ENCODE data around the gene G2E3. TPM values are rescaled to one million over a fixed set of nuclear protein-coding genes. Genes with fewer than 3 reads are reported as not detected.

G2E3 gene
- total RNA-seq (2012; rRNA removed) = 19.7 and 23.3 TPM in 2 replicates

GRCh38 chr14:30558675-30559555 is at the start of gene G2E3:
G2E3 (plus strand) TSS chr14:30559158; CDS start chr14:30581080, 21,922 bp downstream.
- H3K27me3 ChIP-seq (ENCODE audit: control insufficient read depth, insufficient read depth, low read length) = no peaks in the 10 kb centered on the region
- H3K4me1 ChIP-seq (ENCODE audit: control insufficient read depth, insufficient read depth, low read length) = peaks cover 14% of the 10 kb centered on the region
- H3K9ac ChIP-seq (ENCODE audit: low read depth, low read length) = peak within 1 kb of the TSS; percentile 90
- H3K4me3 ChIP-seq (ENCODE audit: low read length) = peak within 1 kb of the TSS; percentile 90
- no peaks in the 10 kb centered on the region for H3K36me3 ChIP-seq (ENCODE audit: insufficient read depth, low read length)
- peak within 1 kb of the TSS; percentile 86 for H3K4me2 ChIP-seq (ENCODE audit: low read length)
- H3K9me3 ChIP-seq (replicated peaks; ENCODE audit: low read length) = no peaks in the 10 kb centered on the region

- H3K9me3 ChIP-seq (replicated peaks; ENCODE audit: low read length) = no peaks in the 10 kb centered on the region
- no peak overlapping the region for H3K9ac ChIP-seq (ENCODE audit: low read depth, low read length)
- H3K4me2 ChIP-seq (ENCODE audit: low read length) = no peak overlapping the region
- H3K27me3 ChIP-seq (ENCODE audit: control insufficient read depth, insufficient read depth, low read length) = peaks cover 5% of the 10 kb centered on the region
- H3K4me3 ChIP-seq (ENCODE audit: low read length) = no peak overlapping the region
- no peaks in the 10 kb centered on the region for H3K4me1 ChIP-seq (ENCODE audit: control insufficient read depth, insufficient read depth, low read length)
- no peaks in the 10 kb centered on the region for H3K36me3 ChIP-seq (ENCODE audit: insufficient read depth, low read length)
Measured at GRCh38 chr14:30517737-30518136, 41.2 kb upstream of the G2E3 start.

- Histone ChIP-seq H3K9me3 (replicated peaks; ENCODE audit: low read length) (no peaks in the 10 kb centered on the region), H3K4me2 (ENCODE audit: low read length) (no peak overlapping the region), H3K9ac (ENCODE audit: low read depth, low read length) (no peak overlapping the region), H3K36me3 (ENCODE audit: insufficient read depth, low read length) (no peaks in the 10 kb centered on the region), H3K27me3 (ENCODE audit: control insufficient read depth, insufficient read depth, low read length) (peaks cover 5% of the 10 kb centered on the region), H3K4me3 (ENCODE audit: low read length) (no peak overlapping the region), H3K4me1 (ENCODE audit: control insufficient read depth, insufficient read depth, low read length) (no peaks in the 10 kb centered on the region)
Measured at GRCh38 chr14:30518867-30519560, 39.9 kb upstream of the G2E3 start.

GRCh38 chr14:30519961-30520360 is 39.0 kb upstream of the G2E3 start:
- no peak overlapping the region for H3K4me2 ChIP-seq (ENCODE audit: low read length)
- no peaks in the 10 kb centered on the region for H3K36me3 ChIP-seq (ENCODE audit: insufficient read depth, low read length)
- peaks cover 5% of the 10 kb centered on the region for H3K27me3 ChIP-seq (ENCODE audit: control insufficient read depth, insufficient read depth, low read length)
- H3K4me1 ChIP-seq (ENCODE audit: control insufficient read depth, insufficient read depth, low read length) = no peaks in the 10 kb centered on the region
- no peak overlapping the region for H3K9ac ChIP-seq (ENCODE audit: low read depth, low read length)
- no peak overlapping the region for H3K4me3 ChIP-seq (ENCODE audit: low read length)
- H3K9me3 ChIP-seq (replicated peaks; ENCODE audit: low read length) = no peaks in the 10 kb centered on the region

GRCh38 chr14:30520536-30520935 is 38.4 kb upstream of the G2E3 start:
- H3K36me3 ChIP-seq (ENCODE audit: insufficient read depth, low read length) = no peaks in the 10 kb centered on the region
- no peak overlapping the region for H3K9ac ChIP-seq (ENCODE audit: low read depth, low read length)
- no peaks in the 10 kb centered on the region for H3K4me1 ChIP-seq (ENCODE audit: control insufficient read depth, insufficient read depth, low read length)
- peaks cover 10% of the 10 kb centered on the region for H3K27me3 ChIP-seq (ENCODE audit: control insufficient read depth, insufficient read depth, low read length)
- no peaks in the 10 kb centered on the region for H3K9me3 ChIP-seq (replicated peaks; ENCODE audit: low read length)
- no peak overlapping the region for H3K4me3 ChIP-seq (ENCODE audit: low read length)
- H3K4me2 ChIP-seq (ENCODE audit: low read length) = no peak overlapping the region

GRCh38 chr14:30521899-30522736 is 36.8 kb upstream of the G2E3 start:
- no peak overlapping the region for H3K4me2 ChIP-seq (ENCODE audit: low read length)
- no peaks in the 10 kb centered on the region for H3K36me3 ChIP-seq (ENCODE audit: insufficient read depth, low read length)
- H3K9ac ChIP-seq (ENCODE audit: low read depth, low read length) = no peak overlapping the region
- H3K4me3 ChIP-seq (ENCODE audit: low read length) = no peak overlapping the region
- no peaks in the 10 kb centered on the region for H3K9me3 ChIP-seq (replicated peaks; ENCODE audit: low read length)
- no peaks in the 10 kb centered on the region for H3K4me1 ChIP-seq (ENCODE audit: control insufficient read depth, insufficient read depth, low read length)
- peaks cover 7% of the 10 kb centered on the region for H3K27me3 ChIP-seq (ENCODE audit: control insufficient read depth, insufficient read depth, low read length)

- H3K9me3 ChIP-seq (replicated peaks; ENCODE audit: low read length) = no peaks in the 10 kb centered on the region
- no peak overlapping the region for H3K4me2 ChIP-seq (ENCODE audit: low read length)
- H3K4me1 ChIP-seq (ENCODE audit: control insufficient read depth, insufficient read depth, low read length) = no peaks in the 10 kb centered on the region
- no peaks in the 10 kb centered on the region for H3K36me3 ChIP-seq (ENCODE audit: insufficient read depth, low read length)
- no peak overlapping the region for H3K9ac ChIP-seq (ENCODE audit: low read depth, low read length)
- peaks cover 14% of the 10 kb centered on the region for H3K27me3 ChIP-seq (ENCODE audit: control insufficient read depth, insufficient read depth, low read length)
- H3K4me3 ChIP-seq (ENCODE audit: low read length) = no peak overlapping the region
Measured at GRCh38 chr14:30525833-30526232, 33.1 kb upstream of the G2E3 start.

- no peaks in the 10 kb centered on the region for H3K4me1 ChIP-seq (ENCODE audit: control insufficient read depth, insufficient read depth, low read length)
- H3K9ac ChIP-seq (ENCODE audit: low read depth, low read length) = no peak overlapping the region
- no peaks in the 10 kb centered on the region for H3K9me3 ChIP-seq (replicated peaks; ENCODE audit: low read length)
- H3K27me3 ChIP-seq (ENCODE audit: control insufficient read depth, insufficient read depth, low read length) = peaks cover 14% of the 10 kb centered on the region
- no peak overlapping the region for H3K4me2 ChIP-seq (ENCODE audit: low read length)
- H3K36me3 ChIP-seq (ENCODE audit: insufficient read depth, low read length) = no peaks in the 10 kb centered on the region
- no peak overlapping the region for H3K4me3 ChIP-seq (ENCODE audit: low read length)
Measured at GRCh38 chr14:30527196-30527595, 31.8 kb upstream of the G2E3 start.

- Histone ChIP-seq H3K9me3 (replicated peaks; ENCODE audit: low read length) (no peaks in the 10 kb centered on the region), H3K9ac (ENCODE audit: low read depth, low read length) (no peak overlapping the region), H3K4me2 (ENCODE audit: low read length) (no peak overlapping the region), H3K36me3 (ENCODE audit: insufficient read depth, low read length) (no peaks in the 10 kb centered on the region), H3K4me3 (ENCODE audit: low read length) (no peak overlapping the region), H3K4me1 (ENCODE audit: control insufficient read depth, insufficient read depth, low read length) (no peaks in the 10 kb centered on the region), H3K27me3 (ENCODE audit: control insufficient read depth, insufficient read depth, low read length) (peaks cover 14% of the 10 kb centered on the region)
Measured at GRCh38 chr14:30528119-30528518, 30.8 kb upstream of the G2E3 start.

GRCh38 chr14:30528778-30529642 is 29.9 kb upstream of the G2E3 start:
- no peaks in the 10 kb centered on the region for H3K9me3 ChIP-seq (replicated peaks; ENCODE audit: low read length)
- no peak overlapping the region for H3K4me2 ChIP-seq (ENCODE audit: low read length)
- no peaks in the 10 kb centered on the region for H3K36me3 ChIP-seq (ENCODE audit: insufficient read depth, low read length)
- H3K4me1 ChIP-seq (ENCODE audit: control insufficient read depth, insufficient read depth, low read length) = no peaks in the 10 kb centered on the region
- no peak overlapping the region for H3K4me3 ChIP-seq (ENCODE audit: low read length)
- H3K9ac ChIP-seq (ENCODE audit: low read depth, low read length) = no peak overlapping the region
- peaks cover 14% of the 10 kb centered on the region for H3K27me3 ChIP-seq (ENCODE audit: control insufficient read depth, insufficient read depth, low read length)

Data from skeletal muscle satellite cell (primary cell).